ENCODE results near the gene LUC7L3.

Gene LUC7L3

DNA sequence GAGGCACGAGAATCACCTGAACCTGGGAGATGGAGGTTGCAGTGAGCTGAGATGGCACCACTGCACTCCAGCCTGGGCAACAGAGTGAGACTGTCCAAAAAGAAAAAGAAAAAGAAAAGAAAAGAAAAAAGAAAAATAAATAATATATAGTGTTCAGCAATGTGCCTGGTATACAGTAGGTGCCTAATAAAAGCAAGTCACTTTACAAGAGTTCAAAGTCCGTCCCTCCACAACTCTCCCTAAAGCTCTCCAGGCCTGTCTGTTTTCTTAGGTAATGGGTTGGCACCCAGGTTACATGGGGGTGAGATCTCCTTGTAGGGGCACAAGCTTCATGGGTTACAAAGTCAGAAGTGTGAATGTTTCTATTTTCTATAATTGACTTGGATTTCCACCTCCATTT is 64.5 kb downstream of the LUC7L3 start:
- Histone ChIP-seq H3K27me3 (ENCODE audit: insufficient read depth, low read length, poor library complexity) (no peaks in the 10 kb centered on the region), H3K36me3 (ENCODE audit: insufficient read depth, low read length) (no peaks in the 10 kb centered on the region), H3K9me3 (ENCODE audit: insufficient read depth, low read length, severe bottlenecking) (no peaks in the 10 kb centered on the region), H3K79me2 (ENCODE audit: insufficient read depth, low read length) (no peaks in the 10 kb centered on the region), H4K20me1 (ENCODE audit: insufficient read depth, low read length) (peaks cover 3% of the 10 kb centered on the region; the same call in 1 of the 2 replicates), H3K9ac (ENCODE audit: low read depth, low read length) (no peak overlapping the region), H3K27ac (ENCODE audit: low read length) (no peak overlapping the region), H3K4me2 (ENCODE audit: insufficient read depth, low read length) (no peak overlapping the region), H2AFZ (ENCODE audit: low read depth, low read length) (no peak overlapping the region), H3K4me1 (ENCODE audit: insufficient read depth, low read length) (peaks cover 16% of the 10 kb centered on the region), H3K4me3 (ENCODE audit: low read depth in 1 of 2, low read length in 2 of 2) (no peak overlapping the region)
- TF ChIP-seq, protein P1, sequence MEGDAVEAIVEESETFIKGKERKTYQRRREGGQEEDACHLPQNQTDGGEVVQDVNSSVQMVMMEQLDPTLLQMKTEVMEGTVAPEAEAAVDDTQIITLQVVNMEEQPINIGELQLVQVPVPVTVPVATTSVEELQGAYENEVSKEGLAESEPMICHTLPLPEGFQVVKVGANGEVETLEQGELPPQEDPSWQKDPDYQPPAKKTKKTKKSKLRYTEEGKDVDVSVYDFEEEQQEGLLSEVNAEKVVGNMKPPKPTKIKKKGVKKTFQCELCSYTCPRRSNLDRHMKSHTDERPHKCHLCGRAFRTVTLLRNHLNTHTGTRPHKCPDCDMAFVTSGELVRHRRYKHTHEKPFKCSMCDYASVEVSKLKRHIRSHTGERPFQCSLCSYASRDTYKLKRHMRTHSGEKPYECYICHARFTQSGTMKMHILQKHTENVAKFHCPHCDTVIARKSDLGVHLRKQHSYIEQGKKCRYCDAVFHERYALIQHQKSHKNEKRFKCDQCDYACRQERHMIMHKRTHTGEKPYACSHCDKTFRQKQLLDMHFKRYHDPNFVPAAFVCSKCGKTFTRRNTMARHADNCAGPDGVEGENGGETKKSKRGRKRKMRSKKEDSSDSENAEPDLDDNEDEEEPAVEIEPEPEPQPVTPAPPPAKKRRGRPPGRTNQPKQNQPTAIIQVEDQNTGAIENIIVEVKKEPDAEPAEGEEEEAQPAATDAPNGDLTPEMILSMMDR (IDR thresholded peaks at IDR 0.05; ENCODE audit: borderline replicate concordance, extremely low read depth, low read length, poor library complexity, severe bottlenecking) = no peak
- no peak for TF ChIP-seq EZH2 (IDR thresholded peaks at IDR 0.05; ENCODE audit: borderline replicate concordance, low read depth, low read length, severe bottlenecking)
- DNase-seq (no peak), ATAC-seq (ENCODE audit: insufficient read depth, low read depth) (no peak)

DNA sequence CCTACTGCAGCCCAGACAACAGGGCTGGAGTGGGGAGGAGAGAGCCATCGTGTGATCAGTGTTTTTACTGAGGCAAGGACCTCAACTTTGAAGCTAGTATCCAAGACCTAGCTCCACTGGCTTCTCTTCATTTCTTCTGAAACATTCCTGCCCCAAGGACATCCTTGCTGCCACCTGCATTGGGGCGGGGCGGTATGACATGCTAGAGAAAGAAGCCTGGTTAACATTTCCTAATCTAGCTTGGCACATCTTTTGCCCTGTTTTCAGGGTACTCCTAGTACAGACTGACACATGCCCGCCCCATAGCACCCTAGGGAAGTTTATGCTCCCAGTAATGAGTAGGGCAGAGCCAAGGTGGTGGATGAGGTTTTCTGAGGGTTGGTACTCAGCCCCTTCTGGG is 65.7 kb downstream of the LUC7L3 start:
- H2AFZ ChIP-seq (ENCODE audit: low read depth, low read length) = no peak overlapping the region
- no peaks in the 10 kb centered on the region for H3K9me3 ChIP-seq (ENCODE audit: insufficient read depth, low read length, severe bottlenecking)
- no peak for TF ChIP-seq EZH2 (IDR thresholded peaks at IDR 0.05; ENCODE audit: borderline replicate concordance, low read depth, low read length, severe bottlenecking)
- TF ChIP-seq, protein P1 (IDR thresholded peaks at IDR 0.05; ENCODE audit: borderline replicate concordance, extremely low read depth, low read length, poor library complexity, severe bottlenecking) = no peak
- no peak overlapping the region for H3K4me2 ChIP-seq (ENCODE audit: insufficient read depth, low read length)
- ATAC-seq (ENCODE audit: insufficient read depth, low read depth) = no peak
- peaks cover 4% of the 10 kb centered on the region; the same call in 1 of the 2 replicates for H3K4me1 ChIP-seq (ENCODE audit: insufficient read depth, low read length)
- no peak overlapping the region for H3K9ac ChIP-seq (ENCODE audit: low read depth, low read length)
- H3K27ac ChIP-seq (ENCODE audit: low read length) = no peak overlapping the region
- H3K36me3 ChIP-seq (ENCODE audit: insufficient read depth, low read length) = no peaks in the 10 kb centered on the region
- no peaks in the 10 kb centered on the region for H3K27me3 ChIP-seq (ENCODE audit: insufficient read depth, low read length, poor library complexity)
- no peak overlapping the region for H3K4me3 ChIP-seq (ENCODE audit: low read depth in 1 of 2, low read length in 2 of 2)
- H4K20me1 ChIP-seq (ENCODE audit: insufficient read depth, low read length) = peaks cover 3% of the 10 kb centered on the region; the same call in 1 of the 2 replicates
- no peak for DNase-seq
- no peaks in the 10 kb centered on the region for H3K79me2 ChIP-seq (ENCODE audit: insufficient read depth, low read length)

DNA sequence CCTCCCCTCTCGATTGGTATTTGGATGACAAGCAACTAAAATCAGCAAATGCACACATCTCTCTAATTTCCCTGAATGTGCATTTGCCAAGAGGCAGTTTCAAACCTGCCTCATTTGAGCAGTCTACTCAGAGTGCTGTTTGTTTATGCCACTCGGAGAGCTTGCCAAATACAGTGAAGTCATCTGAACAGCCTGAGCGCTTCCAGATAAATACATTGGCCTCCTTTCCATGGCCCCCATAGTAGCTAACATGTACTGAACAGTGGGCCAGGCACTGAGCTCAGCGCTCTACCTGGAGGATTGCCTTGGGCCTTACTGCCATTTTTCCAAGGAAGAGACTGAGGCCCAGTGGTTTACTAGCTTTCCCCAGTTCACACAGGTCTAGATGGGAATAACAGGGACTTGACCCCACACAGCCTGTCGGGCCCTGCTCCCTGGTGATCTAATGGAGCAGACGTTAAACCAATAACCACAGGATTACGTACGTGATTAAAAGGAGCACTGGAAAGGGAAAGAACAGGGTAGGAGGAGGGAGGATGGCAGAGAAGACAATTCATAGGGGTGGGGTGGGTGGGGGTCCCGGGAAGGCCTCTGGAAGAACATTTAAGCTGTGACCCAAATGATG is 66.7 kb downstream of the LUC7L3 start:
- no peak for DNase-seq
- Histone ChIP-seq H3K4me1 (ENCODE audit: insufficient read depth, low read length) (no peaks in the 10 kb centered on the region), H3K27me3 (ENCODE audit: insufficient read depth, low read length, poor library complexity) (no peaks in the 10 kb centered on the region), H3K9ac (ENCODE audit: low read depth, low read length) (no peak overlapping the region), H4K20me1 (ENCODE audit: insufficient read depth, low read length) (peaks cover 3% of the 10 kb centered on the region; the same call in 1 of the 2 replicates), H2AFZ (ENCODE audit: low read depth, low read length) (no peak overlapping the region), H3K27ac (ENCODE audit: low read length) (no peak overlapping the region), H3K36me3 (ENCODE audit: insufficient read depth, low read length) (no peaks in the 10 kb centered on the region), H3K4me2 (ENCODE audit: insufficient read depth, low read length) (no peak overlapping the region), H3K79me2 (ENCODE audit: insufficient read depth, low read length) (no peaks in the 10 kb centered on the region), H3K9me3 (ENCODE audit: insufficient read depth, low read length, severe bottlenecking) (no peaks in the 10 kb centered on the region), H3K4me3 (ENCODE audit: low read depth in 1 of 2, low read length in 2 of 2) (no peak overlapping the region)
- TF ChIP-seq, protein P1 (IDR thresholded peaks at IDR 0.05; ENCODE audit: borderline replicate concordance, extremely low read depth, low read length, poor library complexity, severe bottlenecking) = no peak
- no peak for TF ChIP-seq EZH2 (IDR thresholded peaks at IDR 0.05; ENCODE audit: borderline replicate concordance, low read depth, low read length, severe bottlenecking)
- ATAC-seq (ENCODE audit: insufficient read depth, low read depth) = no peak
